Measurements from ENCODE around the gene C17orf114.

The C17orf114 gene

GRCh38 chr17:4786106-4786511 is 16.0 kb downstream of the C17orf114 start, which contains the start of gene VMO1:
Gene VMO1 (minus strand): TSS chr17:4786364. CDS start chr17:4786352, 12 bp downstream.
- H3K4me3 Mint-ChIP-seq, result peak within 1 kb of the TSS; percentile 65
- no peak for DNase-seq (ENCODE audit: extremely low spot score, unreplicated experiment)
- peak within 1 kb of the TSS; percentile 72 for H3K27ac Mint-ChIP-seq
- H3K4me1 Mint-ChIP-seq (ENCODE audit: unreplicated experiment), result peaks cover 14% of the 10 kb centered on the region
- TF ChIP-seq CTCF (conservative IDR thresholded peaks at IDR 0.05), result no peak
- no peaks in the 10 kb centered on the region for H3K36me3 Mint-ChIP-seq
- peaks cover 19% of the 10 kb centered on the region for H3K27me3 Mint-ChIP-seq
- H3K9me3 Mint-ChIP-seq, result no peaks in the 10 kb centered on the region

GRCh38 chr17:4785311-4786105 is 16.6 kb downstream of the C17orf114 start:
- Mint-ChIP-seq H3K9me3 (no peaks in the 10 kb centered on the region), H3K27ac (no peak overlapping the region), H3K36me3 (no peaks in the 10 kb centered on the region), H3K4me3 (no peak overlapping the region), H3K4me1 (ENCODE audit: unreplicated experiment) (peaks cover 14% of the 10 kb centered on the region), H3K27me3 (peaks cover 18% of the 10 kb centered on the region)
- DNase-seq (ENCODE audit: extremely low spot score, unreplicated experiment), result no peak
- TF ChIP-seq CTCF (conservative IDR thresholded peaks at IDR 0.05), result no peak

GRCh38 chr17:4782652-4783051 is 19.5 kb downstream of the C17orf114 start:
- Mint-ChIP-seq H3K27me3 (peaks cover 30% of the 10 kb centered on the region), H3K36me3 (no peaks in the 10 kb centered on the region), H3K9me3 (no peaks in the 10 kb centered on the region), H3K4me3 (no peak overlapping the region), H3K4me1 (ENCODE audit: unreplicated experiment) (peaks cover 5% of the 10 kb centered on the region), H3K27ac (no peak overlapping the region)
- no peak for TF ChIP-seq CTCF (conservative IDR thresholded peaks at IDR 0.05)
- DNase-seq (ENCODE audit: extremely low spot score, unreplicated experiment), result no peak

- no peaks in the 10 kb centered on the region for H3K4me1 Mint-ChIP-seq (ENCODE audit: unreplicated experiment)
- DNase-seq (ENCODE audit: extremely low spot score, unreplicated experiment), result no peak
- H3K4me3 Mint-ChIP-seq, result no peak overlapping the region
- H3K36me3 Mint-ChIP-seq, result no peaks in the 10 kb centered on the region
- peak overlapping the region; percentile 46 for H3K27ac Mint-ChIP-seq
- peaks cover 25% of the 10 kb centered on the region for H3K27me3 Mint-ChIP-seq
- TF ChIP-seq CTCF (conservative IDR thresholded peaks at IDR 0.05), result no peak
- no peaks in the 10 kb centered on the region for H3K9me3 Mint-ChIP-seq
Observed at GRCh38 chr17:4780325-4780955, 21.7 kb downstream of the C17orf114 start.

GRCh38 chr17:4777969-4778760 is 24.0 kb downstream of the C17orf114 start:
- H3K4me1 Mint-ChIP-seq (ENCODE audit: unreplicated experiment), result no peaks in the 10 kb centered on the region
- peaks cover 35% of the 10 kb centered on the region for H3K27me3 Mint-ChIP-seq
- no peak overlapping the region for H3K4me3 Mint-ChIP-seq
- no peaks in the 10 kb centered on the region for H3K9me3 Mint-ChIP-seq
- no peak for TF ChIP-seq CTCF (conservative IDR thresholded peaks at IDR 0.05)
- H3K36me3 Mint-ChIP-seq, result no peaks in the 10 kb centered on the region
- no peak overlapping the region for H3K27ac Mint-ChIP-seq
- DNase-seq (ENCODE audit: extremely low spot score, unreplicated experiment), result no peak

All from type B pancreatic cell (in vitro differentiated cells).